OCI-LY1 (cell line): Measurements from ENCODE around the gene SDCCAG8.

Experiments
- EZH2 ChIP-seq: fragments of 200-600 bp; sonication (generic), shearing (Covaris generic); IDR thresholded peaks from 2 replicates; pipeline ENCODE4 v1.8.0; 2017; ENCODE audit warnings: borderline replicate concordance, mixed run types, mild to moderate bottlenecking, antibody characterized with exemption, low read length, moderate library complexity, mixed read lengths
- TF ChIP-seq, protein P1 (sequence below): fragments of 200-600 bp; sonication (generic), shearing (Covaris generic); IDR thresholded peaks from 2 replicates; pipeline ENCODE4 v1.5.1; 2017; ENCODE audit warnings: mild to moderate bottlenecking, antibody characterized with exemption, low read length, moderate library complexity, mixed read lengths

DNA sequence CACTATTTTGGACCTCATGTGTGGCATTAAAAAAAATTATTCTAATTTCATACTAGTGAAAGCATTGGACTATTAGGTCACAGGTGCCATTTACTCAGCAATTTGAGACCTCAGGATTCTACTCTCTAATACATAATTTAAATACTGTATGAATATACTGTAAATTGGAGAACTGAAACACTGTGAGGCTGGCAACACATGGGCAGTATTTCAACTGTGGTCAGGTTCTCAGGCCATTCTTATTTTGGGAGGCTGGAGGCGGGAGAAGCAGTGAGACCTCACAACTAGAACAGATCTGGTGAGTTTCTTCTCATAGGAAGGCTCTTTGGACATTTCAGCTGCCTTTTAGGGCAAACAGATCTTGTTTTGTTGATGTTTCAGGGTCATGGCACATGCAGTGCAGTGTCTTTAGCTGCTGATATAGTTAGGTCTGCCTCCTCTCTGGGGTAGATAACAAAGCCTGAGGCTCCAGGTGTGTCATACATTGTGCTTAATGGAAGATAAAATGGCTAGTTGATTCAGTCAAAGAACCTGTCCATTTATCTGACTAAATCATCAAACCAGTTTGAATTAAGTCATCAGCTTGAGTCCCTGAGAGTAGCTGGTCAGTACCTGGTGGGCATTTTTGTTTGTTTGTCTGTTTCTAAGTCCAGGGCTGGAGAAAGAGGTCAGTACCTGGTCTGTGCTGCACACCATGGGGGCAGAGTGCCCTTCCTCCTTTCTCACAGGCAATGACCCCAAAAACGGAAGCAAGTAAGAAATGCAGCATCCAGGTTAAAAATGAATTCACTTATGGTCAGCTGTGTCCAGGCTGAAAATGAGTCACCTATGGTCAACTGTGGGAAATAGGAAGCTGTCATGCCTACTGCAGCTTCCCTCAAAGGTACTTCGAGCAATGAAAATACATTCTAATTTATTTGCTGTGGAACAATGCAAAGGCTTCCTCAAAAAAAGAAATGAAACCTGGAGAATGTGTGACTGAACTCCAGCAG is 216.2 kb downstream of the SDCCAG8 start:
- TF ChIP-seq, protein P1, sequence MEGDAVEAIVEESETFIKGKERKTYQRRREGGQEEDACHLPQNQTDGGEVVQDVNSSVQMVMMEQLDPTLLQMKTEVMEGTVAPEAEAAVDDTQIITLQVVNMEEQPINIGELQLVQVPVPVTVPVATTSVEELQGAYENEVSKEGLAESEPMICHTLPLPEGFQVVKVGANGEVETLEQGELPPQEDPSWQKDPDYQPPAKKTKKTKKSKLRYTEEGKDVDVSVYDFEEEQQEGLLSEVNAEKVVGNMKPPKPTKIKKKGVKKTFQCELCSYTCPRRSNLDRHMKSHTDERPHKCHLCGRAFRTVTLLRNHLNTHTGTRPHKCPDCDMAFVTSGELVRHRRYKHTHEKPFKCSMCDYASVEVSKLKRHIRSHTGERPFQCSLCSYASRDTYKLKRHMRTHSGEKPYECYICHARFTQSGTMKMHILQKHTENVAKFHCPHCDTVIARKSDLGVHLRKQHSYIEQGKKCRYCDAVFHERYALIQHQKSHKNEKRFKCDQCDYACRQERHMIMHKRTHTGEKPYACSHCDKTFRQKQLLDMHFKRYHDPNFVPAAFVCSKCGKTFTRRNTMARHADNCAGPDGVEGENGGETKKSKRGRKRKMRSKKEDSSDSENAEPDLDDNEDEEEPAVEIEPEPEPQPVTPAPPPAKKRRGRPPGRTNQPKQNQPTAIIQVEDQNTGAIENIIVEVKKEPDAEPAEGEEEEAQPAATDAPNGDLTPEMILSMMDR = no peak
- no peak for TF ChIP-seq EZH2
